Superior temporal gyrus (tissue), 1 donor: ENCODE measurements around the gene HYI.
"Not testable (repeated sequence)": the region's sequence is repeated elsewhere in the genome, so short reads cannot be mapped to it uniquely, and the experiment has no call there.

Experiments used
- DNase-seq: peaks from one replicate; pipeline ENCODE4 v3.0.0-alpha.2; 2016; ENCODE audit errors: extremely low spot score

HYI gene

GRCh38 chr1:43427524-43427923 lies 26.2 kb downstream of the HYI start:
- no peak for DNase-seq

GRCh38 chr1:43426221-43426620 lies 27.5 kb downstream of the HYI start:
- no peak for DNase-seq

- DNase-seq: no peak
Observed at GRCh38 chr1:43425045-43425444, 28.7 kb downstream of the HYI start.

- no peak for DNase-seq
Observed at GRCh38 chr1:43423672-43424550, 29.8 kb downstream of the HYI start.

- no peak for DNase-seq
Observed at GRCh38 chr1:43422995-43423671, 30.6 kb downstream of the HYI start.

GRCh38 chr1:43421976-43422750 lies 31.6 kb downstream of the HYI start:
- no peak for DNase-seq

- DNase-seq: no peak
Observed at GRCh38 chr1:43421396-43421795, 32.3 kb downstream of the HYI start.

GRCh38 chr1:43420874-43421273 lies 32.9 kb downstream of the HYI start:
- DNase-seq: no peak

GRCh38 chr1:43419627-43420425 lies 33.9 kb downstream of the HYI start:
- no peak for DNase-seq

- DNase-seq: no peak
Observed at GRCh38 chr1:43418858-43419257, 34.9 kb downstream of the HYI start.

GRCh38 chr1:43415901-43416300 lies 37.8 kb downstream of the HYI start:
- no peak for DNase-seq

- peak; percentile 71 for DNase-seq
Observed at GRCh38 chr1:43414634-43415223, 39.0 kb downstream of the HYI start.

- not testable (repeated sequence) for DNase-seq
Observed at GRCh38 chr1:43413426-43413825, 40.3 kb downstream of the HYI start.

- no peak for DNase-seq
Observed at GRCh38 chr1:43410571-43410970, 43.2 kb downstream of the HYI start.

- no peak for DNase-seq
Observed at GRCh38 chr1:43405876-43406234, 47.9 kb downstream of the HYI start.

GRCh38 chr1:43405219-43405875 lies 48.4 kb downstream of the HYI start:
- no peak for DNase-seq

- no peak for DNase-seq
Observed at GRCh38 chr1:43404353-43404752, 49.4 kb downstream of the HYI start.

GRCh38 chr1:43402089-43402865 lies 51.5 kb downstream of the HYI start:
- no peak for DNase-seq
